ENCODE data around the gene PNISR. TPM values are rescaled to one million over a fixed set of nuclear protein-coding genes. Genes with fewer than 3 reads are reported as not detected.
"Not testable (repeated sequence)": the region's sequence is repeated elsewhere in the genome, so short reads cannot be mapped to it uniquely, and the experiment has no call there.

The PNISR gene, protein sequence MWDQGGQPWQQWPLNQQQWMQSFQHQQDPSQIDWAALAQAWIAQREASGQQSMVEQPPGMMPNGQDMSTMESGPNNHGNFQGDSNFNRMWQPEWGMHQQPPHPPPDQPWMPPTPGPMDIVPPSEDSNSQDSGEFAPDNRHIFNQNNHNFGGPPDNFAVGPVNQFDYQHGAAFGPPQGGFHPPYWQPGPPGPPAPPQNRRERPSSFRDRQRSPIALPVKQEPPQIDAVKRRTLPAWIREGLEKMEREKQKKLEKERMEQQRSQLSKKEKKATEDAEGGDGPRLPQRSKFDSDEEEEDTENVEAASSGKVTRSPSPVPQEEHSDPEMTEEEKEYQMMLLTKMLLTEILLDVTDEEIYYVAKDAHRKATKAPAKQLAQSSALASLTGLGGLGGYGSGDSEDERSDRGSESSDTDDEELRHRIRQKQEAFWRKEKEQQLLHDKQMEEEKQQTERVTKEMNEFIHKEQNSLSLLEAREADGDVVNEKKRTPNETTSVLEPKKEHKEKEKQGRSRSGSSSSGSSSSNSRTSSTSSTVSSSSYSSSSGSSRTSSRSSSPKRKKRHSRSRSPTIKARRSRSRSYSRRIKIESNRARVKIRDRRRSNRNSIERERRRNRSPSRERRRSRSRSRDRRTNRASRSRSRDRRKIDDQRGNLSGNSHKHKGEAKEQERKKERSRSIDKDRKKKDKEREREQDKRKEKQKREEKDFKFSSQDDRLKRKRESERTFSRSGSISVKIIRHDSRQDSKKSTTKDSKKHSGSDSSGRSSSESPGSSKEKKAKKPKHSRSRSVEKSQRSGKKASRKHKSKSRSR
- 100 to 1,000 TPM in 8 of 10 donors, 10 to 100 TPM in 2; 92.5 to 196 (median 128) TPM for polyA plus RNA-seq (ENCODE audit: insufficient read length in 10 of 10)
- long read RNA-seq, donor 1, full-length matches to known transcripts, result 11 of 17 reads
- long read RNA-seq, donor 1, partial matches to known transcripts, result 6 of 17 reads
- long read RNA-seq, donor 1, other reads (novel, unspliced or antisense), result 0 of 17 reads
- long read RNA-seq, donor 2, full-length matches to known transcripts, result 18 of 25 reads
- long read RNA-seq, donor 2, partial matches to known transcripts, result 0 of 25 reads
- long read RNA-seq, donor 2, other reads (novel, unspliced or antisense), result 7 of 25 reads
- long read RNA-seq, donor 3, partial matches to known transcripts, result 0 of 1 reads
- long read RNA-seq, donor 3, other reads (novel, unspliced or antisense), result 0 of 1 reads
- long read RNA-seq, donor 4, full-length matches to known transcripts, result 8 of 8 reads
- long read RNA-seq, donor 4, partial matches to known transcripts, result 0 of 8 reads
- long read RNA-seq, donor 4, other reads (novel, unspliced or antisense), result 0 of 8 reads
- long read RNA-seq, donor 5, full-length matches to known transcripts, result 12 of 20 reads
- long read RNA-seq, donor 5, partial matches to known transcripts, result 8 of 20 reads
- long read RNA-seq, donor 5, other reads (novel, unspliced or antisense), result 0 of 20 reads
- long read RNA-seq, donor 6, full-length matches to known transcripts, result 14 of 29 reads
- long read RNA-seq, donor 6, partial matches to known transcripts, result 15 of 29 reads
- long read RNA-seq, donor 6, other reads (novel, unspliced or antisense), result 0 of 29 reads
- long read RNA-seq, donor 7, full-length matches to known transcripts, result 15 of 15 reads
- long read RNA-seq, donor 7, partial matches to known transcripts, result 0 of 15 reads
- long read RNA-seq, donor 7, other reads (novel, unspliced or antisense), result 0 of 15 reads
- long read RNA-seq, donor 8, full-length matches to known transcripts, result 11 of 18 reads
- long read RNA-seq, donor 8, partial matches to known transcripts, result 7 of 18 reads
- long read RNA-seq, donor 8, other reads (novel, unspliced or antisense), result 0 of 18 reads
- long read RNA-seq, donor 9, full-length matches to known transcripts, result 3 of 3 reads
- long read RNA-seq, donor 9, partial matches to known transcripts, result 0 of 3 reads
- long read RNA-seq, donor 9, other reads (novel, unspliced or antisense), result 0 of 3 reads

DNA sequence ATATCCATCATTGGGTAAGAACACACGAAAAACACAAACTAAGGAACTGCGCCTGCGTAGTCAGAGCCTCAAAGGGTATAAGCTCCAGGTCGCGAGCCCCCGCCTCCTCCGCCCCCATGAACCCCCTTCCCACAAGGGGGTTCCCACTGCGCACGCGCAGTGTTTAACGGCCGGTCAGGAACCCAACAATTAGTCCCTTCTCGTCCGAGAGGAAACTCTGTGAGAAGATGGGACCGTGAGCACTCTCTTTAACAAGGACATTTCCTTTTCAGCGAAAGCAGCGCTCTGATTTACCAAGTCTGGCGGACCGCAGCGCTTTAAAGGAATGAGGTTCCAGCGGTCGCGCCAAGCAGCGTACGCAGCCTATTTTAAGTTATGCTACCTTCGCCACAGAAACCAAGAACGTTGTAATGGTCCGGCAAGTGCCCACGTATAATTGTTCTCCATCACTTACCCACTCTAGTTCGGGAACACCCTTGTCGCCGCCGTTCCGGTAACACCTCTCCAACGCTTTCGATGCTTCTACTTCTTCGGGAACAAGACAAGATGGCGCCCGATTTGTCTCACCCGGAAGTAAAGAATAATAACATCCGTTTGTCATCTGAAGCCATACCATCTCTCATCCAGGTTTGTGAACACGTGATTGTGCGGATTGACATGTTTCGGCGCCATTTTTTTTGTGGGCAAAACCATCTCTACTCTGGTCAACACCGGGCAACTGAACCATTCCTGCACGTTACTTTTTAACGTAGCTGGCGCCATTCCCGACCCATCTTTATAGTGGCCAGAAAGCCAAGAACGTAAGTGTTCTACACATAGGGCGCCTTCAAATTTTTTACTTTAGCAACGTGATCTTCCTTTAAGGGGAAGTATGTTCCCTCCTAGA lies at the start of gene PNISR:
TSS of gene PNISR (minus strand) at position 548 of the 886 bp plus-strand sequence. CDS start 10,649 bp downstream, outside the sequence.
- DNase-seq, result peak; percentile 97 to 99 (median 99)

DNA sequence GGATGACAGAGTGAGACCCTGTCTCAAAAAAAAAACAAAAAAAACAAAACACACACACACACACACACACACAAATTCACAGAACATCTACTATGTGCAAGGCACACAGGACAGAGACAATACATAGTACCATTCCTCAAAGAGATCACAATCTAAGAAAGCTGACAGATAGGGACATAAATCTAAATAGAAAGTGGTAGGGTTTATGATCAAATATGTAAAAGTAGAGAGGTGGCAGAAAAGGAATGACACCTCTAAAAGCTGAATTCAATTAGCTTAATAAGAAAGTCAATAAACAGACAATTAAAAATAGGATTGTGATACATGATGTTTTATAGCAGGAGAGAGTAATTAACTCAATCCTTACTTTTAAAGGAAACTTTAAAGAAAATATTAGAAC lies 48.6 kb upstream of the PNISR start:
- no peak for DNase-seq

GRCh38 chr6:99471638-99472037 lies 46.5 kb upstream of the PNISR start:
- no peak for DNase-seq

- DNase-seq, result peak in 2 of 3 donors; percentile 5 to 17
These were observed 42.5 kb upstream of the PNISR start for GRCh38 chr6:99467509-99468106.

- DNase-seq, result not testable (repeated sequence)
These were observed 34.0 kb upstream of the PNISR start for GRCh38 chr6:99459133-99459532.

- no peak for DNase-seq
These were observed 33.2 kb upstream of the PNISR start for GRCh38 chr6:99458319-99458718.

GRCh38 chr6:99446076-99446475 lies 21.0 kb upstream of the PNISR start:
- no peak for DNase-seq

- peak in 2 of 3 donors; percentile 6 to 32 for DNase-seq
These were observed 9.8 kb upstream of the PNISR start for GRCh38 chr6:99434702-99435530.

- no peak for DNase-seq
These were observed 7.8 kb upstream of the PNISR start for GRCh38 chr6:99432877-99433276.

- no peak for DNase-seq
These were observed 6.8 kb upstream of the PNISR start for GRCh38 chr6:99431901-99432300.

GRCh38 chr6:99427988-99428387 lies 2.9 kb upstream of the PNISR start:
- no peak for DNase-seq

DNA sequence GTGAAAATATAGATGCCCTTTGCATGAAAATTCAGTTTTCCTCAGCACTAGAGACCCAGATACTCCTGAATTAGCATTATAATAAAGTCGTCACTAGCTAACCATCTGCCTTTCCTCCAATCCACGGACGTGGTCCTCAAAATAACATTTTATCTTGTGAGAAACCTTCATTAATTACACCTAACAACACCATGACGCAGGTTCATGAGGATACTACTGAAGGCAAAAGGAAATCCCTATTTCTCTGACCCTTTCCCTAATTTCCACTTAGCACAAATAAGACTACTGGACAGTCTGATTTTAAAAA lies 1.3 kb upstream of the PNISR start:
- no peak for DNase-seq

- peak; percentile 89 to 98 (median 92) for DNase-seq
These were observed 741 bp upstream of the PNISR start for GRCh38 chr6:99425647-99426450.

DNA sequence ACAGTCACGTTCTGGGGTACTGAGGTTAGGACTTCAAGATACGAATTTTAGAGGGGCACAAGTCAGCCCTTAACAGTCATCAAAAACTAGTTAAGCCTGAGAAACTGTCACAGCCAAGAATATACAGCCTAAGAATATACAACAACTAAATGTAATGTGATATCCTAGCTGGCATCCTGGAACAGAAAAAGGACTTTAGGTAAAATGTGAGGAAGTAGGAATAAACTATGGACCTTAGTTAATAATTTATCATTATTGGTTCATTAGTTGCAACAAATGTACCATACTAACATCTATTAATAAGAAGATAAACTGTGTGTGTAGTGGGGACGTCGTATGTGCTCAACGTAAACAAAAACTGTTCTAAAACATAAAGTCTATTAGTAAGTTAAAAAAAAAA lies 1.1 kb downstream of the PNISR start:
- DNase-seq, result no peak

- DNase-seq, result no peak
These were observed 2.2 kb downstream of the PNISR start for GRCh38 chr6:99422912-99423311.

GRCh38 chr6:99416892-99417767 lies 8.0 kb downstream of the PNISR start:
- DNase-seq, result no peak
